HG02588 (cell line): ENCODE data around the gene F9.

Experiments
- ATAC-seq: cut with Tn5 transposase; IDR thresholded peaks from one replicate; pipeline ENCODE4 v1.9.1; 2021; ENCODE audit warnings: mild to moderate bottlenecking, moderate library complexity; ENCODE audit not compliant: unreplicated experiment

The F9 gene

DNA sequence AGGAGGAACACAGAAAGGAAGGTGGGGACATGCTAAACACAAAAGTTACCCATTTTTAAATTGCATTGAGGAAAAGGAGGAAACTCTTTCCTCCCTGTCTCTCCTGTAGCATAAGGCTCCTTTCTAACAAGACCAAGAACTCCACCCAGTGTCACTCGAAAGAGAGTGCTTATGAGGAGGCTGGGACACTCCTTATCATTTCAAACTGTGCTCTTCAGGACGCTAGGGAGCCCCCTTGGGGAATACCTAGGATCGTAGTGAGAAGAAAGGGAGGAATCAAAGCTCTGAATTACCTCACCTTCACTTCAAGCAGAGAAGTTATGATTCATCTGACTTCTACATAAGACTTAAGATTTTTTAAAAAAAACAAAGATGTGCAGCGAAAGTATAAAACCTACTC, 65.5 kb downstream of the F9 start:
- no peak for ATAC-seq

DNA sequence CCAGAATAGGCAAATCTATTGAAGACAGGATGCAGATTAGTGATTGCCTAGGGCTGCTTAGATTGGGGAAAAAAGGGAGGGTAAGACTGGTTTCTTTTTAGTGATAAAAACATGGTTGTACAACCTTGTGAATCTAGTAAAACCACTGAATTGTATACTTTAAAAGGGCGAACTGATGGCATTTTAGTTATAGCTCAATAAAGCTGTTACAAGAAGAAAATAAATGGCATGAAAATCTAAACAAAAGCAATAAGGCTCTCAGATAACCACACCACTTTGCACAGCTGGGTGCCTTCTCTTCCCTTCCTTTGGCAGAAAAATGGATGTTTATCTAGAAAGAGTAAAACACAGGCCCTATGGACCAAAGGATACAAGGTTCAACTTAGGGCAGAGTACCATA, 69.6 kb downstream of the F9 start:
- no peak for ATAC-seq
